HCT116 (cell line): ENCODE results near the gene PACRG. TPM values are rescaled to one million over a fixed set of nuclear protein-coding genes. Genes with fewer than 3 reads are reported as not detected.

Experiments used
- ATAC-seq: fragments of 200-7000 bp; cut with Tn5 transposase; 2 replicates; pipeline ENCODE4 v1.9.1; 2020; ENCODE audit warnings: mild to moderate bottlenecking, moderate library complexity
- BruUV-seq: library from RNA; stranded (reverse); fragments of 400-500 nt; replicated peaks from 2 replicates; lab custom pipeline; 2021; lab: Mats Ljungman, UMichigan
- CTCF ChIA-PET: fragments of 300-600 bp; sonication (Branson Sonifier 250); formaldehyde crosslinking; loops from one replicate; lab custom pipeline; 2021; ENCODE audit warnings: antibody characterized with exemption; lab: Charles Lee
- POLR2A ChIA-PET: fragments of 300-600, 350-600 bp; sonication (Branson Sonifier 250); formaldehyde crosslinking; loops from one replicate; lab custom pipeline; 2021; ENCODE audit warnings: antibody characterized with exemption; lab: Charles Lee
- RAD21 ChIA-PET, 2 experiments: fragments of 300-600 bp; sonication (Branson Sonifier 250); formaldehyde crosslinking; loops; one replicate each; lab custom pipeline; 2023; ENCODE audit warnings: low total read pairs in 2 of 2; ENCODE audit not compliant: uncharacterized antibody in 2 of 2, unreplicated experiment in 2 of 2, low non-redundant PET in 1 of 2; lab: Charles Lee
- DNase-seq: peaks from one replicate; pipeline ENCODE4 v3.0.0-alpha.2; 2010; ENCODE audit warnings: low read depth, low spot score
- H2AFZ ChIP-seq: fragments of 200-600 bp; shearing (Covaris generic), sonication (generic); 2 replicates; pipeline ENCODE4 v1.6.1; 2017; ENCODE audit warnings: low read depth, mixed run types, mixed read lengths, antibody characterized with exemption, low read length; ENCODE audit not compliant: poor library complexity, severe bottlenecking
- H3K27ac ChIP-seq: 2 replicates; pipeline ENCODE4 v1.5.1; 2012; ENCODE audit warnings: low read depth, low read length
- H3K27me3 ChIP-seq: fragments of 200-600 bp; sonication (generic); 2 replicates; pipeline ENCODE4 v1.6.1; 2016; ENCODE audit warnings: mixed run types, low read length, mixed read lengths; ENCODE audit not compliant: insufficient read depth
- H3K36me3 ChIP-seq, 2 experiments: fragments of 200-500 bp in 1 of 2; fragments of 200-600 bp in 1 of 2; sonication (Bioruptor generic) in 1 of 2; sonication (generic) in 1 of 2; 2 replicates each; pipeline versions ENCODE4 v1.5.1 to v1.6.1; 2014 to 2016; ENCODE audit warnings: low read length in 2 of 2, inconsistent platforms in 1 of 2, mixed read lengths in 1 of 2, mixed run types in 1 of 2; ENCODE audit not compliant: insufficient read depth in 2 of 2, control insufficient read depth in 1 of 2
- H3K4me1 ChIP-seq, 2 experiments: fragments of 200-600 bp in 1 of 2; sonication (generic) in 1 of 2; 2 replicates each; pipeline versions ENCODE4 v1.5.1 to v1.6.1; 2012 to 2017; ENCODE audit warnings: low read length in 2 of 2, inconsistent platforms in 1 of 2, mild to moderate bottlenecking in 1 of 2, mixed read lengths in 1 of 2, mixed run types in 1 of 2, moderate library complexity in 1 of 2; ENCODE audit not compliant: insufficient read depth in 2 of 2, control insufficient read depth in 1 of 2
- H3K4me2 ChIP-seq: fragments of 200-600 bp; sonication (generic); 2 replicates; pipeline ENCODE4 v1.6.1; 2017; ENCODE audit warnings: mixed run types, low read length, mixed read lengths
- H3K4me3 ChIP-seq, 2 experiments: fragments of 200-600 bp in 1 of 2; sonication (generic) in 1 of 2; replicated peaks in 1 of 2; 2 replicates each; pipeline ENCODE4 v1.5.1; 2011 to 2016; ENCODE audit warnings: low read length in 2 of 2, control low read depth in 1 of 2, low read depth in 1 of 2, mild to moderate bottlenecking in 1 of 2, mixed read lengths in 1 of 2, mixed run types in 1 of 2
- H3K79me2 ChIP-seq: fragments of 200-600 bp; sonication (generic); 2 replicates; pipeline ENCODE4 v1.6.1; 2017; ENCODE audit warnings: mild to moderate bottlenecking, mixed run types, low read length, moderate library complexity, mixed read lengths; ENCODE audit not compliant: insufficient read depth
- H3K9ac ChIP-seq: fragments of 200-600 bp; sonication (generic); 2 replicates; pipeline ENCODE4 v1.6.1; 2016; ENCODE audit warnings: low read length, mixed read lengths
- H3K9me2 ChIP-seq: fragments of 200-600 bp; sonication (generic), shearing (Covaris generic); 2 replicates; pipeline ENCODE4 v1.6.1; 2017; ENCODE audit warnings: mixed run types, mild to moderate bottlenecking, moderate library complexity; ENCODE audit not compliant: insufficient read depth
- H3K9me3 ChIP-seq, 2 experiments: fragments of 200-500 bp in 1 of 2; fragments of 200-600 bp in 1 of 2; sonication (Bioruptor generic) in 1 of 2; sonication (generic) in 1 of 2; 2 replicates each; pipeline ENCODE4 v1.6.1; 2014 to 2017; ENCODE audit warnings: low read length in 2 of 2, mixed read lengths in 2 of 2, inconsistent platforms in 1 of 2, low read depth in 1 of 2, mild to moderate bottlenecking in 1 of 2, mixed run types in 1 of 2, moderate library complexity in 1 of 2; ENCODE audit not compliant: control insufficient read depth in 1 of 2, insufficient read depth in 1 of 2
- H4K20me1 ChIP-seq: fragments of 200-600 bp; sonication (generic), shearing (Covaris generic); 2 replicates; pipeline ENCODE4 v1.6.1; 2017; ENCODE audit warnings: mixed run types, mild to moderate bottlenecking, moderate library complexity; ENCODE audit not compliant: insufficient read depth
- CBX3 ChIP-seq: IDR thresholded peaks from 2 replicates; pipeline ENCODE4 v1.6.1; 2012; ENCODE audit warnings: low read depth
- ELF1 ChIP-seq: IDR thresholded peaks from 2 replicates; pipeline ENCODE4 v1.6.1; 2012; ENCODE audit warnings: low read depth, borderline replicate concordance
- EZH2 ChIP-seq: fragments of 200-600 bp; sonication (generic); IDR thresholded peaks from 2 replicates; pipeline ENCODE4 v1.6.1; 2017; ENCODE audit warnings: antibody characterized with exemption, mixed run types
- EZH2phosphoT487 ChIP-seq: fragments of 200-600 bp; IDR thresholded peaks from 2 replicates; pipeline ENCODE4 v1.6.1; 2018; ENCODE audit warnings: antibody characterized with exemption, borderline replicate concordance
- FOSL1 ChIP-seq: IDR thresholded peaks from 2 replicates; pipeline ENCODE4 v1.6.1; 2012; ENCODE audit warnings: low read depth
- JUND ChIP-seq: IDR thresholded peaks from 2 replicates; pipeline ENCODE4 v1.6.1; 2012
- POLR2A ChIP-seq: IDR thresholded peaks from 2 replicates; pipeline ENCODE4 v1.7.0; 2011; ENCODE audit warnings: borderline replicate concordance; ENCODE audit not compliant: insufficient read depth, insufficient read length; ENCODE audit errors: extremely low read depth
- POLR2AphosphoS5 ChIP-seq: IDR thresholded peaks from 2 replicates; pipeline ENCODE4 v1.6.1; 2011; ENCODE audit warnings: mild to moderate bottlenecking, low read depth, low read length, moderate library complexity
- SP1 ChIP-seq: IDR thresholded peaks from 2 replicates; pipeline ENCODE4 v1.6.1; 2012; ENCODE audit warnings: low read depth
- SRF ChIP-seq: IDR thresholded peaks from 2 replicates; pipeline ENCODE4 v1.6.1; 2012; ENCODE audit warnings: low read depth
- YY1 ChIP-seq: IDR thresholded peaks from 2 replicates; pipeline ENCODE4 v1.6.1; 2011; ENCODE audit warnings: low read length, low read depth, moderate library complexity, mild to moderate bottlenecking; ENCODE audit not compliant: insufficient replicate concordance; ENCODE audit errors: extremely low read depth
- ZFX ChIP-seq: fragments of 450-650 bp; IDR thresholded peaks from 2 replicates; pipeline ENCODE4 v1.6.1; 2017
- ZNF274 ChIP-seq: fragments of 200-500 bp; sonication (Bioruptor generic); IDR thresholded peaks from 2 replicates; pipeline ENCODE4 v1.6.1; 2014; ENCODE audit warnings: mild to moderate bottlenecking, low read depth, low read length, inconsistent platforms
- intact Hi-C: fragments of 100-400 bp; cut with micrococcal nuclease; formaldehyde crosslinking; loops from 2 replicates; pipeline ENCODE4 v1.10.0; 2022
- total RNA-seq: library from RNA; stranded (reverse); gene quantifications from one replicate; pipeline ENCODE4 v1.2.1, GENCODE V29; 2021; ENCODE audit not compliant: unreplicated experiment
- TF ChIP-seq, protein P1 (sequence below): IDR thresholded peaks from 2 replicates; pipeline ENCODE4 v1.6.1; 2011; ENCODE audit warnings: mild to moderate bottlenecking, low read length, moderate library complexity; ENCODE audit not compliant: insufficient replicate concordance; ENCODE audit errors: extremely low read depth
- TF ChIP-seq, protein P2 (sequence below): IDR thresholded peaks from 2 replicates; pipeline ENCODE4 v1.6.1; 2012
- TF ChIP-seq, protein P3 (sequence below): IDR thresholded peaks from 2 replicates; pipeline ENCODE4 v1.6.1; 2012
- TF ChIP-seq, protein P4 (sequence below), 3 experiments: fragments of 200-600 bp in 1 of 3; sonication (generic) in 1 of 3; IDR thresholded peaks in 2 of 3; conservative IDR thresholded peaks in 1 of 3; 2 replicates each; pipeline ENCODE4 v1.5.1; 2012 to 2017; ENCODE audit warnings: low read depth in 2 of 3, low read length in 2 of 3, antibody characterized with exemption in 1 of 3, borderline replicate concordance in 1 of 3, control low read depth in 1 of 3, mild to moderate bottlenecking in 1 of 3, mixed read lengths in 1 of 3, mixed run types in 1 of 3, moderate library complexity in 1 of 3; ENCODE audit not compliant: insufficient read depth in 1 of 3
- TF ChIP-seq, protein P5 (sequence below): IDR thresholded peaks from 2 replicates; pipeline ENCODE4 v1.6.1; 2012; ENCODE audit warnings: low read depth

Gene PACRG
- total RNA-seq, 1 experiment from 2014 or later = 0.71 TPM

DNA sequence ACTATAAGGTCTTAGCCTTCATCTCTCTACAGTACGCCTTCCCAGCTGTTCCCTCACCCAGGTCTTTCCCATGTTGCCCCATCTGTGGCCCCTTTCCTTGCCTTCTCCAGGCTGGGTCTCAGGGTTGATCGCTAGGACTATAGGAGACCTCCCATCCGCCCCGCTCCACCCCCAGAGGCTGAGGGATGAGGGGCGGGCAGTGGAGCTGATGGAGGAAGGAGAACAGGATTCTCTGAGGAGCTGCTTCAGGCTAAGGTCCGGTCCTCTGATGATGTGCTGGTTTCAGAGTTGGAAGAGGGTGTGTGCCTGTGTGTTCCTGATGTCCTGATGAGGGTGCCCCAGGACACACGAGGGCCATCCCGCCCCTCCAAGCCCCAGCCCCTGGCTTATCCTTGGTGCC lies 531.9 kb downstream of the PACRG start:
- Histone ChIP-seq H3K9ac (no peak overlapping the region), H3K4me2 (no peak overlapping the region), H3K4me1 (no peaks in the 10 kb centered on the region), H3K36me3 (no peaks in the 10 kb centered on the region), H3K79me2 (no peaks in the 10 kb centered on the region), H3K4me3 (no peak overlapping the region), H2AFZ (no peak overlapping the region), H3K27ac (no peak overlapping the region), H4K20me1 (no peaks in the 10 kb centered on the region), H3K9me2 (no peaks in the 10 kb centered on the region), H3K27me3 (no peaks in the 10 kb centered on the region), H3K9me3 (no peaks in the 10 kb centered on the region)
- ATAC-seq = no peak
- intact Hi-C loops = no loop called here
- BruUV-seq = no TSS peak
- ChIA-PET POLR2A (no interaction called here), CTCF (no interaction called here), RAD21 (no interaction called here)
- TF ChIP-seq, protein P1, sequence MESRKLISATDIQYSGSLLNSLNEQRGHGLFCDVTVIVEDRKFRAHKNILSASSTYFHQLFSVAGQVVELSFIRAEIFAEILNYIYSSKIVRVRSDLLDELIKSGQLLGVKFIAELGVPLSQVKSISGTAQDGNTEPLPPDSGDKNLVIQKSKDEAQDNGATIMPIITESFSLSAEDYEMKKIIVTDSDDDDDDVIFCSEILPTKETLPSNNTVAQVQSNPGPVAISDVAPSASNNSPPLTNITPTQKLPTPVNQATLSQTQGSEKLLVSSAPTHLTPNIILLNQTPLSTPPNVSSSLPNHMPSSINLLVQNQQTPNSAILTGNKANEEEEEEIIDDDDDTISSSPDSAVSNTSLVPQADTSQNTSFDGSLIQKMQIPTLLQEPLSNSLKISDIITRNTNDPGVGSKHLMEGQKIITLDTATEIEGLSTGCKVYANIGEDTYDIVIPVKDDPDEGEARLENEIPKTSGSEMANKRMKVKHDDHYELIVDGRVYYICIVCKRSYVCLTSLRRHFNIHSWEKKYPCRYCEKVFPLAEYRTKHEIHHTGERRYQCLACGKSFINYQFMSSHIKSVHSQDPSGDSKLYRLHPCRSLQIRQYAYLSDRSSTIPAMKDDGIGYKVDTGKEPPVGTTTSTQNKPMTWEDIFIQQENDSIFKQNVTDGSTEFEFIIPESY = no peak
- TF ChIP-seq SP1 (no peak), ZNF274 (no peak), ELF1 (no peak), POLR2A (no peak), FOSL1 (no peak), CBX3 (no peak), ZFX (no peak), JUND (no peak), POLR2AphosphoS5 (no peak), EZH2 (no peak), SRF (no peak), YY1 (no peak), EZH2phosphoT487 (no peak)
- TF ChIP-seq, protein P2, sequence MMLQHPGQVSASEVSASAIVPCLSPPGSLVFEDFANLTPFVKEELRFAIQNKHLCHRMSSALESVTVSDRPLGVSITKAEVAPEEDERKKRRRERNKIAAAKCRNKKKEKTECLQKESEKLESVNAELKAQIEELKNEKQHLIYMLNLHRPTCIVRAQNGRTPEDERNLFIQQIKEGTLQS = no peak
- TF ChIP-seq, protein P3, sequence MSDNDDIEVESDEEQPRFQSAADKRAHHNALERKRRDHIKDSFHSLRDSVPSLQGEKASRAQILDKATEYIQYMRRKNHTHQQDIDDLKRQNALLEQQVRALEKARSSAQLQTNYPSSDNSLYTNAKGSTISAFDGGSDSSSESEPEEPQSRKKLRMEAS = no peak
- TF ChIP-seq, protein P4, sequence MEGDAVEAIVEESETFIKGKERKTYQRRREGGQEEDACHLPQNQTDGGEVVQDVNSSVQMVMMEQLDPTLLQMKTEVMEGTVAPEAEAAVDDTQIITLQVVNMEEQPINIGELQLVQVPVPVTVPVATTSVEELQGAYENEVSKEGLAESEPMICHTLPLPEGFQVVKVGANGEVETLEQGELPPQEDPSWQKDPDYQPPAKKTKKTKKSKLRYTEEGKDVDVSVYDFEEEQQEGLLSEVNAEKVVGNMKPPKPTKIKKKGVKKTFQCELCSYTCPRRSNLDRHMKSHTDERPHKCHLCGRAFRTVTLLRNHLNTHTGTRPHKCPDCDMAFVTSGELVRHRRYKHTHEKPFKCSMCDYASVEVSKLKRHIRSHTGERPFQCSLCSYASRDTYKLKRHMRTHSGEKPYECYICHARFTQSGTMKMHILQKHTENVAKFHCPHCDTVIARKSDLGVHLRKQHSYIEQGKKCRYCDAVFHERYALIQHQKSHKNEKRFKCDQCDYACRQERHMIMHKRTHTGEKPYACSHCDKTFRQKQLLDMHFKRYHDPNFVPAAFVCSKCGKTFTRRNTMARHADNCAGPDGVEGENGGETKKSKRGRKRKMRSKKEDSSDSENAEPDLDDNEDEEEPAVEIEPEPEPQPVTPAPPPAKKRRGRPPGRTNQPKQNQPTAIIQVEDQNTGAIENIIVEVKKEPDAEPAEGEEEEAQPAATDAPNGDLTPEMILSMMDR (IDR thresholded peaks at IDR 0.05 in 2 of 3, conservative IDR thresholded peaks at IDR 0.05 in 1 of 3; ENCODE audit: borderline replicate concordance in 1 of 3, insufficient read depth in 1 of 3, low read depth in 2 of 3, low read length in 2 of 3) = no peak
- TF ChIP-seq, protein P5, sequence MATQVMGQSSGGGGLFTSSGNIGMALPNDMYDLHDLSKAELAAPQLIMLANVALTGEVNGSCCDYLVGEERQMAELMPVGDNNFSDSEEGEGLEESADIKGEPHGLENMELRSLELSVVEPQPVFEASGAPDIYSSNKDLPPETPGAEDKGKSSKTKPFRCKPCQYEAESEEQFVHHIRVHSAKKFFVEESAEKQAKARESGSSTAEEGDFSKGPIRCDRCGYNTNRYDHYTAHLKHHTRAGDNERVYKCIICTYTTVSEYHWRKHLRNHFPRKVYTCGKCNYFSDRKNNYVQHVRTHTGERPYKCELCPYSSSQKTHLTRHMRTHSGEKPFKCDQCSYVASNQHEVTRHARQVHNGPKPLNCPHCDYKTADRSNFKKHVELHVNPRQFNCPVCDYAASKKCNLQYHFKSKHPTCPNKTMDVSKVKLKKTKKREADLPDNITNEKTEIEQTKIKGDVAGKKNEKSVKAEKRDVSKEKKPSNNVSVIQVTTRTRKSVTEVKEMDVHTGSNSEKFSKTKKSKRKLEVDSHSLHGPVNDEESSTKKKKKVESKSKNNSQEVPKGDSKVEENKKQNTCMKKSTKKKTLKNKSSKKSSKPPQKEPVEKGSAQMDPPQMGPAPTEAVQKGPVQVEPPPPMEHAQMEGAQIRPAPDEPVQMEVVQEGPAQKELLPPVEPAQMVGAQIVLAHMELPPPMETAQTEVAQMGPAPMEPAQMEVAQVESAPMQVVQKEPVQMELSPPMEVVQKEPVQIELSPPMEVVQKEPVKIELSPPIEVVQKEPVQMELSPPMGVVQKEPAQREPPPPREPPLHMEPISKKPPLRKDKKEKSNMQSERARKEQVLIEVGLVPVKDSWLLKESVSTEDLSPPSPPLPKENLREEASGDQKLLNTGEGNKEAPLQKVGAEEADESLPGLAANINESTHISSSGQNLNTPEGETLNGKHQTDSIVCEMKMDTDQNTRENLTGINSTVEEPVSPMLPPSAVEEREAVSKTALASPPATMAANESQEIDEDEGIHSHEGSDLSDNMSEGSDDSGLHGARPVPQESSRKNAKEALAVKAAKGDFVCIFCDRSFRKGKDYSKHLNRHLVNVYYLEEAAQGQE = no peak
- no peak for DNase-seq
